ENCODE data around the gene SGCE. TPM values are rescaled to one million over a fixed set of nuclear protein-coding genes. Genes with fewer than 3 reads are reported as not detected.

The SGCE gene
- total RNA-seq, 4 donors from 2014 or later = 118 to 203 (median 161) TPM

DNA sequence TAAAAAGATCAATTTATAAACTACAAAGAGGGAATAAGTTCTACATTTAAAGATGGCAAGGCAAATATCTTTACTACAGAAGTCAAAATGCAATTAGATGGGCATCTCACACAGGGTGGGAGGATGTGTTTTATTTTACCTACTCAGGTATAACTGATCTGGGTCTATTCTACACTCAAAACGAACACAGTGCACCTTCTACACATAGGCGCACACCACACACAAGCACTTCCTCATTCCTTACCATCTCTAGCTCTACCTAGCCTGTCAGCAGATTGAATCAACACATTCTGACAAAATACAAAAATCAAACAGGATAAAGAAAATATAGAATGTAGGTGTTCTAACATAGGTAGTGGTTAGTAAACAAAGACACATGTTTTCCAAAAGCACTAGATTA lies 64.8 kb downstream of the SGCE start:
- TF ChIP-seq, protein P1, sequence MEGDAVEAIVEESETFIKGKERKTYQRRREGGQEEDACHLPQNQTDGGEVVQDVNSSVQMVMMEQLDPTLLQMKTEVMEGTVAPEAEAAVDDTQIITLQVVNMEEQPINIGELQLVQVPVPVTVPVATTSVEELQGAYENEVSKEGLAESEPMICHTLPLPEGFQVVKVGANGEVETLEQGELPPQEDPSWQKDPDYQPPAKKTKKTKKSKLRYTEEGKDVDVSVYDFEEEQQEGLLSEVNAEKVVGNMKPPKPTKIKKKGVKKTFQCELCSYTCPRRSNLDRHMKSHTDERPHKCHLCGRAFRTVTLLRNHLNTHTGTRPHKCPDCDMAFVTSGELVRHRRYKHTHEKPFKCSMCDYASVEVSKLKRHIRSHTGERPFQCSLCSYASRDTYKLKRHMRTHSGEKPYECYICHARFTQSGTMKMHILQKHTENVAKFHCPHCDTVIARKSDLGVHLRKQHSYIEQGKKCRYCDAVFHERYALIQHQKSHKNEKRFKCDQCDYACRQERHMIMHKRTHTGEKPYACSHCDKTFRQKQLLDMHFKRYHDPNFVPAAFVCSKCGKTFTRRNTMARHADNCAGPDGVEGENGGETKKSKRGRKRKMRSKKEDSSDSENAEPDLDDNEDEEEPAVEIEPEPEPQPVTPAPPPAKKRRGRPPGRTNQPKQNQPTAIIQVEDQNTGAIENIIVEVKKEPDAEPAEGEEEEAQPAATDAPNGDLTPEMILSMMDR (IDR thresholded peaks at IDR 0.05) = no peak
- TF ChIP-seq POLR2A (IDR thresholded peaks at IDR 0.05) (no peak), EP300 (IDR thresholded peaks at IDR 0.05) (no peak)
- Histone ChIP-seq H3K4me3 (no peak overlapping the region), H3K4me1 (no peaks in the 10 kb centered on the region), H3K27ac (no peak overlapping the region), H3K9me3 (no peaks in the 10 kb centered on the region), H3K27me3 (no peaks in the 10 kb centered on the region), H3K36me3 (peaks cover 0 to 6% (median 0%) of the 10 kb centered on the region in 3 donors)
- DNase-seq (ENCODE audit: low spot score in 2 of 2) = no peak
- 90 to 95% methylated on average over 2 of the region's 2 CpGs for WGBS, 2 donors

DNA sequence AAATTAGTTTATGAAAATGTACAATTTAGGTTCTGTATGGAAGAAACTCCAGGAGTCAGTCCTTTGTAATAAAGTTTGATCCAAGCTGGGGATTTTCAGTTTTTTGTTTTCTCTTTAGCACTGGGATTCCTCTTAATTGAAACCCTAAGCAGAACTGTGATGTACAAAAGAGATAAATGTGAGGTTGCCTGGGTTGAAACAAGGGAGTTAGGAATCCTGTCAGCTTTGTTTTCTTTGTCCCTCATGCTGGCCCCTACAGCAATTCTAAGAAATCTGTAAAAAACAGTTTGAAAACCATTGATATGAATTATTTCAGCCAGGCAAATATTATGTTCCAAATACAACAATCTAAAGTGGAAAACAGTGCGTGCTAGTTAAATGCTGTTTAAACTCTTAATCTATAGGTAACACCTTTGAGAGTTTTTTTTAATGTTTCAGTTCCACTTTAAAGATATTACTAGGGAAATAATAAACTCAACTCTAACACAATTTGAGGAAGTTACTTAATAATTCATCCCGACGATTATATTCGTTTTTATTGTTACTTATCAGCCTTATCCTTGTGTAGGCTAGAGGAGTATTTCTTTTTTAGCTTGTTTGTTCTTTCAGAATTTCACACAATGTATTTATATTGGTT lies 65.3 kb downstream of the SGCE start:
- Histone ChIP-seq H3K27ac (no peak overlapping the region), H3K9me3 (no peaks in the 10 kb centered on the region), H3K4me3 (no peak overlapping the region), H3K27me3 (no peaks in the 10 kb centered on the region), H3K36me3 (peaks cover 0 to 6% (median 0%) of the 10 kb centered on the region in 3 donors), H3K4me1 (no peaks in the 10 kb centered on the region)
- no peak for TF ChIP-seq EP300 (IDR thresholded peaks at IDR 0.05)
- WGBS, 2 donors = 83 to 87% methylated on average over 4 of the region's 4 CpGs
- DNase-seq (ENCODE audit: low spot score in 2 of 2) = no peak

DNA sequence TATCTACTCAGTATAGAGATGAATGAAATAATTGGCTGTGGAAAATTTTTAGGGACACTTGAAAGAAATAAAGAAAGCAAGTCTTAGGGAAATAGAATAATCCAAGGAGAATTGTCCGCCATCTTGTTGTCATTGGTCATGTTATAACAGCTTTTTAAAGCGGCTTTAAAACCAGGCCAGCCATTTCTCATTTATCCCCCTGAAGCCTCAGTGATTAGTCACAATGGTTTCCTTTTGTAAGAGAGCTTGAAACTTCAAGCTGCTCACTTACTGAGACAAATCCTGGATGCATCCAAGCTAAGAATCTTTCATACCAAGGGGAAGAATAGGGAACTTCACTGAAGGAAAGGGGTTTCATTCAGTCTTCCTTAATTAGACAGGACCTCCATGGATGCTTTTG lies 67.9 kb downstream of the SGCE start:
- TF ChIP-seq EP300 (IDR thresholded peaks at IDR 0.05) (no peak), POLR2A (IDR thresholded peaks at IDR 0.05) (no peak)
- TF ChIP-seq, protein P1 (IDR thresholded peaks at IDR 0.05) = no peak
- no peaks in the 10 kb centered on the region for H3K9me3 ChIP-seq
- no peak for DNase-seq (ENCODE audit: low spot score in 2 of 2)
- H3K27me3 ChIP-seq = no peaks in the 10 kb centered on the region
- no peak overlapping the region for H3K4me3 ChIP-seq
- H3K4me1 ChIP-seq = no peaks in the 10 kb centered on the region
- WGBS, 2 donors = 70 to 76% methylated on average over 2 of the region's 2 CpGs
- H3K36me3 ChIP-seq = peaks cover 0 to 15% (median 0%) of the 10 kb centered on the region in 3 donors
- peak overlapping the region in 1 of 4 donors; percentile 10 for H3K27ac ChIP-seq

DNA sequence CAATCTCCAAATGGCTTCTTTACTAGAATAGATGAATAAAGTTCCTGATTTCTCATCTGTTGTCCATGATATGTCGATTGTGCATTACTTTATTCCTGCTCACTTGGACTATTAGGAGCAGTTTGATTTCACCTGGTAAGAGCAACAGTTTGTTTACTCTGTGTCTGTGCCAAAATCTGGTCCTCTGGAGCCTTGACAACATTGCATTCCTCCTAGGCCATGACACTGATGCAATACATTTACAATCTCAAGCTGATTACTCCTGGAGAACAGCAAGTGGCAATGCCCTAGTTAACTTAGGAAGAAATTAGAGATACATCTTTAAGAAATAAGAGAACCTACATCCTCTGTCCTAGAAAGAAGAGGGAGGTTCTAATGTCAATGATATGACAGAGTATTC lies 71.8 kb downstream of the SGCE start:
- Histone ChIP-seq H3K4me3 (no peak overlapping the region), H3K9me3 (no peaks in the 10 kb centered on the region), H3K27me3 (no peaks in the 10 kb centered on the region), H3K27ac (no peak overlapping the region), H3K36me3 (peaks cover 0 to 10% (median 0%) of the 10 kb centered on the region in 3 donors), H3K4me1 (no peaks in the 10 kb centered on the region)
- DNase-seq (ENCODE audit: low spot score in 2 of 2) = no peak
- TF ChIP-seq, protein P1 (IDR thresholded peaks at IDR 0.05) = no peak
- TF ChIP-seq POLR2A (IDR thresholded peaks at IDR 0.05) (no peak), EP300 (IDR thresholded peaks at IDR 0.05) (no peak)
- WGBS, 2 donors = 86% methylated on average over 1 of the region's 1 CpG

DNA sequence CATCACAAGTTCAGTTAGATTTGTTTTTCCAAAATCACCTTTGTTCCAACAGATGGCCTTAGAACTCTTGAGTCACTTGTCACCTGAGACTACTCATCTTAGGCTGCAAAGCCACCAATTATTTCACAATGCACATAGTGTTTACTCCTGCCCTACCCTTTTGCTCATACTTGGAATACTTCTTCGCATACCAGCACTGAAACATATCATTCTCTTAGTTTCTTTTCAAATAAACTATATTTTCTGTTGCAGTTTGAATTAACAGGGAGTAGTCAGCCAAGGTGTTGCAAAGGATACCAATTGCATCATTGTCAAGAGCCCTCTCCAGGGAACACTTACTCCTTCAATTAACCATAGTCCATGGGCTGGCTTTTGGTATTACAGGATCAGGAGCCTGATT lies 75.3 kb downstream of the SGCE start:
- H3K27ac ChIP-seq = no peak overlapping the region
- H3K36me3 ChIP-seq = peaks cover 0 to 40% (median 0%) of the 10 kb centered on the region in 3 donors
- WGBS, 2 donors = 72 to 78% methylated on average over 1 of the region's 1 CpG
- H3K9me3 ChIP-seq = peaks cover 0 to 11% (median 1%) of the 10 kb centered on the region in 4 donors
- H3K4me3 ChIP-seq = no peak overlapping the region
- no peaks in the 10 kb centered on the region for H3K27me3 ChIP-seq
- no peak for DNase-seq (ENCODE audit: low spot score in 2 of 2)
- no peaks in the 10 kb centered on the region for H3K4me1 ChIP-seq
- TF ChIP-seq EP300 (IDR thresholded peaks at IDR 0.05) (peak in 1 of 2 donors; percentile 13), POLR2A (IDR thresholded peaks at IDR 0.05) (no peak)
- TF ChIP-seq, protein P1 (IDR thresholded peaks at IDR 0.05) = no peak

Data from tibial nerve (tissue), 4 donors.